Measurements from ENCODE around the gene NAP1L1.

The NAP1L1 gene

DNA sequence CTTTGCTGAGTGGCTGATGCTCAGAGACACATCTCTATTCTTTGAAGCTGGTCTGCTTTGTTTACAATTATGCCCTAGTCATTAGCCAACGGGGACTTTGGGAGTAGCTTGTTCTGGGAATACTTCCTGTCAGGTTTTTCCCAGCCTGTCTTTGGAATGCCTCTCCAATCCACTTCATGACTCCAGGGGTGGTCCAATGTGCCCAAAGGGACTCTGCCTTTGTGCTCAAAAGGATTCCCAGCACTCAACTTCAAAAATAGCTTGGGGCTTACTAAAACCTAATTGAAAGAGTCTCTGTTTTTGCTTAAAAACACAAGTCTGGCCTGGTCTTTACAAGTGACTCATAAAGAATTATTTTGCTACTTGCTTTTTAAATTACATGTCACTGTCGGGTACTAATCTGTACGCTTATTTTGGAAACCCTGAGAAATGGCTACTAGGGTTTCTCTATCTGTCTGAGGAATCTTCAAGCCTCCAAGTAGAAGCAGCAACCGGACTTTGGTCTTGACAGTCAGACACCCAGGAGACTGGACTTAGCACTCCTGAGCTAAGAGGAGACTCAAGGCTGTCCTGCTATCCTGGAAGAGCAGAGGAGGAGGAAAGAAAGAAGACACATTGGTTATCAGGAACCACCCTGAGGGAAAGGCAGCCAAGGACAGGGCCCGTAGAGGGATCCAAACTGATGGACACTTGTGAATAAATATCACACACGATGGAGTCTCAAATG is 73.6 kb downstream of the NAP1L1 start:
- DNase-seq: no peak
- no peaks in the 10 kb centered on the region for H3K36me3 Mint-ChIP-seq
- H3K27me3 Mint-ChIP-seq: peaks cover 28 to 40% of the 10 kb centered on the region in 2 donors
- H3K27ac Mint-ChIP-seq: no peak overlapping the region
- no peaks in the 10 kb centered on the region for H3K9me3 Mint-ChIP-seq
- no peak for ATAC-seq (replicated peaks)
- H3K4me1 Mint-ChIP-seq: no peaks in the 10 kb centered on the region
- no peak overlapping the region for H3K4me3 Mint-ChIP-seq

DNA sequence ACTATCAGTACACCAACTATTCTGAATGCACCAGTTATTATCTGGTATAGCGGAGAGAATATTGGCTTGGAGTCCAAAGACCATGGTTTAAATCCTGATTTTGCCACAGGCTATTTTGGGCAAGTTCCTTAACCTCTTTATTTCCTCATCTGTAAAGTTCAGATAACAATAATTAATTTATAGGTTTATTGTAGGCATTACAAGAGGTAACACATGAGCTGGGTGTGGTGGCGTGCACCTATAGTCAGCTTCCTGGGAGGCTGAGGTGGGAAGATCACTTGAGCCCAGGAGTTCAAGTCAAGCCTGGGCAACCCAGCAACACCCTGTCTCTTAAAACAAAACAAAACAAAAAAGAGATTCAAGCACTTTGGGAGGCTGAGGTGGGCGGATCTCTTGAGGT is 76.1 kb downstream of the NAP1L1 start:
- DNase-seq: no peak
- no peaks in the 10 kb centered on the region for H3K4me1 Mint-ChIP-seq
- H3K27me3 Mint-ChIP-seq: peaks cover 23 to 31% of the 10 kb centered on the region in 2 donors
- H3K9me3 Mint-ChIP-seq: peaks cover 6 to 7% of the 10 kb centered on the region in 2 donors
- H3K27ac Mint-ChIP-seq: no peak overlapping the region
- H3K4me3 Mint-ChIP-seq: no peak overlapping the region
- no peak for ATAC-seq (replicated peaks)
- H3K36me3 Mint-ChIP-seq: peaks cover 3% of the 10 kb centered on the region in 2 donors

DNA sequence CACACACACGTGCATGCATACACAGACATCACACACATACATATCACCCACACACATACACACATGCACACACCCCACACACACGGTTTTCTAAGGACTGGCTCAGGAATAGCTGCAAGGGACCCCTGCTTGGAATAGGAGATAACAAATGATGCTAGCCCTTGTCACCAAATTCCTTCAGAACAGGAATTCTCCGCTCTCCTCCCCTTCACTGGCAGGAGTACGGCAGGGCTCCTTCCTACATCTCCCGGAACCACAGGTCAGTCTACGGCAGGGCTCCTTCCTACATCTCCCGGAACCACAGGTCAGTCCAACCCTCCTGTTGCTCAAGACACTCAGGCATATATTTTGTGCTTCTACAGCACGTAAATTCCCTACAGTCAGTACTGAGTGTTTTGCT is 76.8 kb downstream of the NAP1L1 start:
- DNase-seq (no peak), ATAC-seq (replicated peaks) (no peak)
- Mint-ChIP-seq H3K36me3 (peaks cover 3% of the 10 kb centered on the region in 2 donors), H3K27ac (no peak overlapping the region), H3K4me1 (no peaks in the 10 kb centered on the region), H3K27me3 (peaks cover 23 to 30% of the 10 kb centered on the region in 2 donors), H3K9me3 (peaks cover 6 to 7% of the 10 kb centered on the region in 2 donors), H3K4me3 (no peak overlapping the region)

DNA sequence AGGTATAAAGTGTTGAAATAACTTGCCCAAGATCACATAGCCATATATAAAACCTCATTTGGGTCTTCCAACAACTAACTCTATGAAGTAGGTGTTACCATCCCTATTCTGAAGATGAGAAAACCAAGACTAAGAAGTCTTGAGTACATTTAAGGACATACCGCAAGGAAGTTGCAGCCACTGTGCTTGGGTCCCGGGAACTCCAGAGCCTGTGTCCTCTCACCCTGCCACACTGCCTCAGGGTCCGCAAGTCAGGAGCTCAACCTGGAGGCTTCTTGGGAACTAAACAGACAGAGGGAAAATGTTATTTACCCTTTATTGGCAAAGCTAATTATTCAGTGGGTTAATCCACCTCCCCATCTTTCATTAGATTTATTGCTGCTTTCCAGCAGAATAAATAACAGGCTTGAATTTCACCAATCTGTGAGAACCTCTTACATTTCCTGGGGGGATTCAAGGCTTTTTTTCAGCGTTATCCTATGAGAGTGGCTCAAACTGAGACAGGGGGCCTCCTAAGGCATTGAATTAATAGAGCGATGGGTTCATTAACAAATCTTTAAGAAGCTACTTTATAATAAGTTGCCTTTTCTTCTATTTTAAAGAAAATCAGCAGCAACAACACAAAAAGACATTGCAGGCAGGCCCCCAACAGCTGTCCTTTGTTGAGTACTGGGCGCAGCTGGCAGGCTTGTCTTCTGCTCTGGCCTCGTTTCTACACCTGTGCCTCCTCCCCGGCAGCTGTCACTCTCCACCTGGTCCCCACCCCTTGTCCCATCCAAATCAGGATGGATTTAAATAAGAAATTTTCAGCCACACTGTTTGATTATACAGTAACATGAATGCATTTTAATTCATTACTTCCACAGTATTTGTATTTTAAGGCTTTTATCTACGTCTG is 78.2 kb downstream of the NAP1L1 start:
- no peak overlapping the region for H3K4me3 Mint-ChIP-seq
- no peak for ATAC-seq (replicated peaks)
- H3K27ac Mint-ChIP-seq: no peak overlapping the region
- peaks cover 3% of the 10 kb centered on the region in 2 donors for H3K36me3 Mint-ChIP-seq
- DNase-seq: no peak
- no peaks in the 10 kb centered on the region for H3K4me1 Mint-ChIP-seq
- peaks cover 6 to 7% of the 10 kb centered on the region in 2 donors for H3K9me3 Mint-ChIP-seq
- peaks cover 17 to 20% of the 10 kb centered on the region in 2 donors for H3K27me3 Mint-ChIP-seq

DNA sequence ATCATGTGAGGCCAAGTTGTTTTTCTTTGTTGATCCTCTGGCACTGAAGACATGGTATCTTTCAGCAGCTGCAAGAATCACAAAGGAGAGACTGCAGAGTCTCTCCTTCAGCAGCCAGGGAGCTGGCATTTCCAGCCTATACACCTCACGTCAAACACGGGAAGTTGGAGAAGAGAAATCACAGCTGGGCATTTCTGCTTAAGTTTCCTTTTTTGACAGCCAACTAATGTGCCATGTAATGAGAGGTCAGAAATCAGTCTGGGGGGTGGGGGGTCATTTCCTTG is 81.2 kb downstream of the NAP1L1 start:
- H3K4me3 Mint-ChIP-seq: no peak overlapping the region
- H3K4me1 Mint-ChIP-seq: no peaks in the 10 kb centered on the region
- H3K9me3 Mint-ChIP-seq: peaks cover 6 to 7% of the 10 kb centered on the region in 2 donors
- no peak overlapping the region for H3K27ac Mint-ChIP-seq
- peaks cover 14 to 16% of the 10 kb centered on the region in 2 donors for H3K27me3 Mint-ChIP-seq
- DNase-seq (no peak), ATAC-seq (replicated peaks) (no peak)
- peaks cover 3% of the 10 kb centered on the region in 2 donors for H3K36me3 Mint-ChIP-seq

DNA sequence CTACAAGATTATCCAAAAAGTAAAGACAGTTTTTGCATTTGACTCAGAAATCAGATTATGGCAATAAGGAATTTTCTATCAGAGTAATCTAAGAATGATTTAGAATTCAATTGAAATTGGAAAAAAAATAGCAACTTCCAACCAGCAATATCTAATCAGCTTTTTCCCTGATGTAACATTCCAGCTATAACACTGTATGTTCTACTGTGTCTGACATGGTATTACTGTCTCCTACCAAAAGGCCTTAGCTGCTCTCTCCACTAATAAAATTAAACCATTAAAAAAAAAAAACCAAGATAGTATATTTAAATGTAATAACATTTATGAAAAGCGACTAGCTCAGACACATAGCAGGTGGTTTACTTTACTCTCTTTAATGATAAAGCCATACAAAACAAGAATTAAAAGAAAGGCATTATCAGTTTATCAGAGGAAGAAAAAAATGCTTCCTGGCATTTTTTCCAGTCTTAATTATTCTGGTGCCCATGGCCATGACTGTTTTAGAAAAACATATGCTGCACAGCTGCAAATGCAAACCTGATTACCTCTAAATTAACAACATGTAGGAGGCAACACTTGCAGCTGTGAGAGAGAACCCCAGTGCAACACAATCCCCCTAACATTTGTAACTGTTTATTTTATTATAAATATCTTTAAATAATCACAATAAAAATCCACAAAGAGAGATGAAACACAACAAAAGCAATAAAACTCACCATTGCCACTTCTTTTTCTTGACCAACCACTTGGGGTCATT is 81.7 kb downstream of the NAP1L1 start:
- peaks cover 14% of the 10 kb centered on the region in 2 donors for H3K27me3 Mint-ChIP-seq
- ATAC-seq (replicated peaks): no peak

DNA sequence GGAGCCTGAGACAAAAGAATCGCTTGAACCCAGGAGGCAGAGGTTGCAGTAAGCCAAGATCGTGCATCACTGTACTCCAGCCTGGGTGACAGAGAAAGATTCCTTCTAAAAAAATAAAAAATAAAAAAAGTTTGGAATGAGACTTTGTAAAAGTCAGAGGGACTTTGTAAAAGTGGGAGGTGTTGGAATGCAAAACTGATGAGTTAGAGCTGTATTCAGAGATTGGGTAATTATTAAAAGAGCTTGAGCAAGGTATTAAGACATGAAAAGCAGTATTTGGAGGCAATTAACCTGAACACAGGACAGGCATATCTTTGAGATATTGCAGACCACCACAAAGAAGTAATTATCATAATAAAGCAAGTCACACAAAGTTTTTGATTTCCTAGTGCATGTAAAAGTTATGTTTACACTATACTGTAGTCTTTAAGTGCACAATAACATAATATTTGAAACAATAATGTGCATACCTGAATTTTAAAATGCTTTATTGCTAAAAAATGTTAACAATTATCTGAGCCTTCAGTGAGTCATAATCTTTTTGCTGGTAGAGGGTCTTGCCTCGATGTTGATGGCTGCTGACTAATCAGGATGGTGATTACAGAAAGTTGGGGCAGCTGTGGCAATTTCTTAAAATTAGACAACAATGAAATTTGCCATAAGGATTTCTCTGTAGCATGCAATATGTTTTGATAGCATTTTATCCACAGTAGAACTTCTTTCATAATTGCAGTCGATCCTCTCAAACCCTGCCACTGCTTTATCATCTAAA is 86.0 kb downstream of the NAP1L1 start:
- peaks cover 0 to 8% of the 10 kb centered on the region in 2 donors for H3K27me3 Mint-ChIP-seq
- DNase-seq (no peak), ATAC-seq (replicated peaks) (no peak)
- H3K4me3 Mint-ChIP-seq: no peak overlapping the region
- no peaks in the 10 kb centered on the region for H3K4me1 Mint-ChIP-seq
- no peaks in the 10 kb centered on the region for H3K36me3 Mint-ChIP-seq
- H3K9me3 Mint-ChIP-seq: no peaks in the 10 kb centered on the region
- no peak overlapping the region for H3K27ac Mint-ChIP-seq

More for the DNA sequence above, 81.7 kb downstream of the NAP1L1 start:
- DNase-seq: no peak
- H3K36me3 Mint-ChIP-seq: peaks cover 3% of the 10 kb centered on the region in 2 donors
- H3K4me3 Mint-ChIP-seq: no peak overlapping the region
- peaks cover 6 to 7% of the 10 kb centered on the region in 2 donors for H3K9me3 Mint-ChIP-seq
- H3K27ac Mint-ChIP-seq: no peak overlapping the region
- no peaks in the 10 kb centered on the region for H3K4me1 Mint-ChIP-seq

DNA sequence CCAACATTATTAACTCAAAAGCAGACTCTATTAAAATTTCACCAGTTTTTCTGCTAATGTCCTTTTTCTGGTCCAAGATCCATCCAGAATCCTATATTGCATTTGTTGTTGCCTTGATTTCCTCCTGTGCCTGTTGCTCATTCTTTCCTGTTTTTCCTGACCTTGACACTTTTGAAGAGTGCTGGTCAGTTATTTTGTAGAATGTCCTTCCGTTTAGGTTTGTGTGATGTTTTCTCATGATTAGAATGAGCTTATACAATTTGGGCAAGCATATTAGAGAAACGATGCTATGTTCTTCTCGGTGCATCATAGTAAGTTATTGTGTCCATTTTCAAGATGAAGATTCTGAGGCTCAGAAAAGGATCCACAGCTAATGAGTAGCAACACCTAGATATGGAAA is 86.8 kb downstream of the NAP1L1 start:
- no peak overlapping the region for H3K4me3 Mint-ChIP-seq
- H3K27me3 Mint-ChIP-seq: peaks cover 0 to 11% of the 10 kb centered on the region in 2 donors
- ATAC-seq (replicated peaks) (no peak), DNase-seq (no peak)
- no peak overlapping the region for H3K27ac Mint-ChIP-seq
- H3K9me3 Mint-ChIP-seq: no peaks in the 10 kb centered on the region
- no peaks in the 10 kb centered on the region for H3K36me3 Mint-ChIP-seq
- no peaks in the 10 kb centered on the region for H3K4me1 Mint-ChIP-seq

DNA sequence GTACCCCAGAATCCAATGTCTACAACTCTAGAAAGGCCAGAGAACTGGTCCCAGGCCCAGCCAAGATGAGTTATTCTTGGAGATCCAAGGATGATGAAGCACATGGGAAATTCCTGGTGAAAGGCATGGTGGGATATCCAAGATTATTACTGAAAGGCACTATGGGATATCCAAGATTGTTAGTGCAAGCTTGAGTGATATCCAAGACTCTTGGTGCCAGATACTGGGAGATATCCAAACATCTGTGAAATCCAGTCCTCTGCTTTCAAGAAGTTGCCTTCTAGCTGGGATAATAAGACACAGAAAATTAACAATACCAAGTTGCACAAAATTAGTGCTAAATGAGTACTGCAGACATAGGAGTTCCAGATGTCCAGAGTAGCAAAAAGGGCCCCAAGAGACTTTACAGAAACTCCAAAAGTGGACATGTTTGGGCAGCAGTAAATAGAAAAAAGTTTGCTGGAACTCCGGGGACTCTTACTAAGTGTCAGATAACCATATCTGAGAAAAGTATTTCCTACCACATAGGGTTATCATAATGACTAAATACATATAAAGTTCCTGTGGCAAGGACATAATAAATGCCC is 87.5 kb downstream of the NAP1L1 start:
- H3K4me3 Mint-ChIP-seq: no peak overlapping the region
- DNase-seq (no peak), ATAC-seq (replicated peaks) (no peak)
- no peak overlapping the region for H3K27ac Mint-ChIP-seq
- peaks cover 0 to under 1% of the 10 kb centered on the region in 2 donors for H3K4me1 Mint-ChIP-seq
- H3K27me3 Mint-ChIP-seq: peaks cover 5 to 17% of the 10 kb centered on the region in 2 donors
- no peaks in the 10 kb centered on the region for H3K36me3 Mint-ChIP-seq
- no peaks in the 10 kb centered on the region for H3K9me3 Mint-ChIP-seq

DNA sequence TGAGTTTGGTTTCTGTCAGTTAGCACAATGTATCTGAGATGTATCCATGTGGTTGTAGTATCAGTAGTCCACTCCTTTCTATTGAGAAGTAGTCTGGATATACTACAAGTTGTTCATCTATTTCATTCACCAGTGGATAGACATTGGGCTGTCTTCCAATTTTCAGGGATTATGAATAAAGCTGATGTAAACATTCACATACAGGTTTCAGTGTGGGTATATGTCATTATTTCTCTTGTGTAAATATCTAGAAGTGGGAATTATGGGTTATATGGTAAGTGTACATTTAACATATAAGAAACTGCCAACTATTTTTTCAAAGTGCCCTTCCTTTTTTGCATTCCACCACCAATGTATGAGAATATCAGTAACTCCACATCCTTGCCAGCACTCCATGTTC is 88.8 kb downstream of the NAP1L1 start:
- Mint-ChIP-seq H3K27me3 (peaks cover 7 to 24% of the 10 kb centered on the region in 2 donors), H3K9me3 (no peaks in the 10 kb centered on the region), H3K27ac (no peak overlapping the region), H3K4me1 (peaks cover 0 to 2% of the 10 kb centered on the region in 2 donors), H3K4me3 (no peak overlapping the region), H3K36me3 (no peaks in the 10 kb centered on the region)
- ATAC-seq (replicated peaks) (no peak), DNase-seq (no peak)

DNA sequence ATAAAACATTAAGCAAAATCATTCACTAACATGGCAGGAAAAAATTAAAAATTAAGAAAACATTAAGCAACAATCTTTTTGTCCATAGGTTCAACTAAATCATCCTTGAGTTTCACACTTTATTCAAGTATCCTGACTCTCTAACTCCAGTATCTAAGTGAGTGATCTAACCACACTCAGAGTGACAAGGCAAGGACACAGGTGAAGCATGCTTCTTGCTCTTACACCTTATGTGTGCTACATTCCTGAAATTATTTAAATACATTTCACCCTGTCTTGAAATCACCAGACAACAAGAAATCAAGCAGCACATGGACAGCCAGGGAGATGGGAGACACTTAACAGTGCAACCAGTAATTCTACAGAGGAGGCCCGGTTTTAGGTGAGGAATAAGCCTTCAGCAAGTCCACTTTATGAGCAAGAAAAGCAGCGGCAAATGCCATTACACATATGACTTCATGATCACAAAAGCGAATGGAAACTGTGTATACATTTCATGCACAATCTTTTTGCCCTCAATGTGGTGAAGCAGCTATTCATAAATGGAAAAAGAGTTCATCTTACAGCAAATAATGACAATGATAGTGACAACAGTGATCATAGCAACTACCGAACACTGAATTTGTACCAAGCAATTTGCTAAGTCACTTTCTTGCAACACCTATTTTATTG is 90.3 kb downstream of the NAP1L1 start:
- DNase-seq: no peak
- Mint-ChIP-seq H3K27me3 (peaks cover 14 to 35% of the 10 kb centered on the region in 2 donors), H3K27ac (no peak overlapping the region), H3K36me3 (no peaks in the 10 kb centered on the region), H3K4me1 (peaks cover 0 to 2% of the 10 kb centered on the region in 2 donors), H3K9me3 (no peaks in the 10 kb centered on the region), H3K4me3 (no peak overlapping the region)
- no peak for ATAC-seq (replicated peaks)

DNA sequence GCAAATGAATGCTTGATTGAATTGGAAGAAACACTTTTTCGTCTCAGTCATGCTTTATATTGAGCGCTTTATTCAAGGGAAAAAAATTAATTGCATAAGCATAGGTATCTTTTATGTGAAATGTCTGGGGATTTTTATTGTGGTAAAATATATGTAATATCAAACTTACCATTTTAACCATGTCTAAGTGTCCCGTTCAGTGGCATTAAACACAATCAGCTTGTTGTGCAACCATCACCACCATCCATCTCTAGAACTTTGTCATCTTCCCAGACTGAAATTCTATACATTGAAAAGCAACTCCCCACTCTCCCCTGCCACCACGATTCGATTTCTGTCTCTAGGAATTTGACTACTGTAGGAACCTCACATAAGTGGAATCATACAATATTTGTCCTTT is 92.7 kb downstream of the NAP1L1 start:
- H3K27me3 Mint-ChIP-seq: peaks cover 26 to 43% of the 10 kb centered on the region in 2 donors
- no peak overlapping the region for H3K27ac Mint-ChIP-seq
- ATAC-seq (replicated peaks) (no peak), DNase-seq (no peak)
- peaks cover 2 to 6% of the 10 kb centered on the region in 2 donors for H3K36me3 Mint-ChIP-seq
- H3K4me3 Mint-ChIP-seq: no peak overlapping the region
- peaks cover 0 to 2% of the 10 kb centered on the region in 2 donors for H3K4me1 Mint-ChIP-seq
- H3K9me3 Mint-ChIP-seq: peaks cover 0 to 4% of the 10 kb centered on the region in 2 donors

All from stimulated activated naive B cell treated with anti-CD40 and anti-IgM and Interleukin-4, amounts not matched to agents 10 μg/mL and 1 μg/mL and 100 μg/mL, for 72 hours (primary cell).